Inferior parietal cortex (tissue), 1 donor: ENCODE results near the gene HPSE2.

Experiments used
- DNase-seq: peaks from one replicate; pipeline ENCODE4 v3.0.0-alpha.2; 2016; ENCODE audit errors: extremely low spot score

HPSE2 gene

DNA sequence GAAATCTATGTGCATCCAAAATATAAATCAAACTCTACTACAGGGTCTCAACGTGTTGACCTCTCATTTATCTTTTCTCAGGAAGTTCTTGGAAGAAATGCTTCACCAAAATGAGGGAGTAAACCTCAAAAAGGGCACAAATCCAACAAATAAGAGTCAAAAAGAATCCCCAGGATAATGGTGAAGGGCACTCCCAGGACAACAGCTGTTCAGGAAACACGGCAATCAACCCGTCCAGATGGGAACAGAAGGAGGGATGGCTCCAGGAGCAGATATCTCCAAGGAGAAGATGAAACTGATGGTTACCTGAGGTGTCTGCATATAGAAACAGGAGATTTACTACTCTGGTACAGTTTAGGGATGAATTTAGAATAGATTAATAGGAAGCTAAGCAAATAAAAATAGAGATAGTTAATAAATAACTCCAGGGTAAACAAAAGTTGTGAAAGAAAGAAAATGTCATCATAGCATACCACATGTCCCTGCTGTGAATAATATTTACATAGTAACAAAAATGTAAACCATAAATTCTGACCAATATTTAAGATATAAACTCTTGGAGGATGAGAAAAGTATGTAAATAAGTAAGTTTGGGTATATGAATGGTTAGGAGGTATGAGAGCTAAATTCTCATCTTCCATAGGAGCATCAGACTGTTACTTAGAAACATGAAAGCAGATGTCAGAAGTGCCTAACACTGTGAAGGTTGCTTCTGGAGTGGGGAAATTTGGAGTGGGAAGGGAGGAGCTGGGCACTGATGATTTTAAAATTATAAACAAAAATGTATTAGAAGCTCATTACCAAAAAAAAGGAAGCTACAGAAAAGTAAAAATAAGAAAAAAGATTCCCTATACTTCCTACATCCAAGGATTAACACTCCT, 551.4 kb downstream of the HPSE2 start:
- DNase-seq = no peak

DNA sequence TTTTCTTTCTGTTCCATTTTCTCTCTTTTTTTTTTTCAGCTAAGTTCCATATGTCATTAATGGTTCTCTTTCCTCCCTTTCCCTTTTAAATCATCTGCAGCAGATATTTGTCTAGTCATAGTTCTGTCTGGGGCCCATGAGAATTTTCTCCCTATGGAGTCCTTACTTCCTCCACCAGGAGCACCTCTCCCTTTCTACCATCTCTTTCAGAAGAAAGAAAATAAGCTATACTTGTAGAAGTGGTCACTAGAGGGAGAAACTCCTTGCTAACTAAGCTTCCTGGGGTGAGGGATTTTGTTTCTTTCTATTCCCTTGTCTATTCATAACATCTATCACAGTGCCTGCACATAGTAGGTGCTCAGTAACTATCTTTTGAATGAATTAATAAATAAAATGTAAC, 558.8 kb downstream of the HPSE2 start:
- DNase-seq = no peak

DNA sequence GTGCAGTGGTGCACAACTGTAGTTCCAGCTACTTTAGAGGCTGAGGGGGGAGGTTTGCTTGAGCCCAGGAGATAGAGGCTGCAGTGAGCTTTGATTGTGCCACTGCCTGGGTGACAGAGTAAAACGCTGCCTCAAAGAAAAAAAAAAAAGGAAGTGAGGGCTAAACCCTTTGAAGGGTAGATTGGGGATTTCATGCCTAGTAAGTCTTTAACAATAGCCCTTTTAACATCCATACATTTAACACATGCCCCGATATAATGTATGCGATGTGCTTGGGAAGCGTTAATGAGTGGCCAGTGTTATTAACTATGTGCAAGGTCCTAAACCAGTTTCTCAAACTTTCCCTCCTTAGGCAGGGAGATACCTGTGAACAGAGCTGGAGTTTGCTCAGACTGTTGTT, 559.8 kb downstream of the HPSE2 start:
- DNase-seq = no peak

DNA sequence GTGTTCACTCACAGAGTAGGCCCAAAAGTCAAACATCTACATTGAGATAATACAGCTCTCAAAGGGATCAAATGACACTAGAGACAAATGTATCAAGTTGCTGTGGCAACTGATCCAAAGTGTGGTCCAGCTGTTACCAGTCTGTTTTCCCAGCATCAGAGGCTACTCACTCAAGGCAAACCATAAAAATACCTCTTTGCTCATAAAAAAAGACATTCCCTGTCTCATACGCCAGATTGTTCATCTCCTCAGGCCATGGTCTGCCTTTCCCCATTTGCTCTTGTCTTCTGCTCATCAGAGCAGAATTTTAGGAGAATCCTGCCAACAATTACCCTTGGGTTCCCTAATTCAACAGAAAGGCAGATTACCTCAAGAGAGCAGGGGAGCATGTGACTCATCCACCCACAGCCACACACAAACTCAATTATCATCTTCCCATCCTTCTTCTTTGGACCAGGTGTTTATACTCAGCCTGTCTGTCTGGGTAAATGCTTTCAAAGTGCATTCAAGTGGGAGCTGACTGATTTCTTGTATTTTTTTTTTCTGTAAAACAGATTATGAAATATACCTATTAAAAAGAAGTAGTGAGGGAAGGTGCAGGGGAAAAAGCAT, 562.4 kb downstream of the HPSE2 start:
- DNase-seq = no peak

DNA sequence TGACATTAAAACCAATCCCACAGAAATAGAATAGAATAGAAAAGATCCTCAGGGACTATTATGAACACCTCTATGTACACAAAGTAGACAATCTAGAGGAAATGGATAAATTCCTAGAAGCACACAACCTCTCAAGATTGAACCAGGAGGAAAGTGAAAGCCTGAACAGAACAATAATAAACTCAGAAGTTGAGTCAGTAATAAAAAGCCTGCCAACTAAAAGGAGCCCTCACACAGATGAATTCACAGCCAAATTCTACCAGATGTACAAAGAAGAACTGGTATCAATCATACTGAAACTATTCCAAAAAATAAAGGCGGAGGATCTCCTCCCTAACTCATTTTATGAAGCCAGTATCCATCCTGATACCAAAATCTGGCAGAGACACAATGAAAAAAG, 568.6 kb downstream of the HPSE2 start:
- no peak for DNase-seq

DNA sequence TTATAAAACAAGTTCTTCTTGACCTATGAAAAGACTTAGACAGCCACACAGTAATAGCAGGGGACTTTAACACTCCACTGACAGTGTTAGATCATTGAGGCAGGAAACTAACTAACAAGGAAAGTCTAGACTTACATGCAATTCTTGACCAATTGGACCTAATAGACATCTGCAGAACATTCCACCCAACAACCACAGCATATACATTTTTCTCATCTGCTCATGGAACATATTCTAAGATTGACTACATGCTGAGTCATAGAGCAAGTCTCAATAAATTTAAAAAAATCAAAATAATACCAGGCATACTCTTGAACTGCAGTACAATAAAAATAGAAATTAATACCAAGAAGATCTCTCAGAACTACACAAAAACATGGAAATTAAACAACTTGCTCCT, 569.4 kb downstream of the HPSE2 start:
- DNase-seq = no peak

DNA sequence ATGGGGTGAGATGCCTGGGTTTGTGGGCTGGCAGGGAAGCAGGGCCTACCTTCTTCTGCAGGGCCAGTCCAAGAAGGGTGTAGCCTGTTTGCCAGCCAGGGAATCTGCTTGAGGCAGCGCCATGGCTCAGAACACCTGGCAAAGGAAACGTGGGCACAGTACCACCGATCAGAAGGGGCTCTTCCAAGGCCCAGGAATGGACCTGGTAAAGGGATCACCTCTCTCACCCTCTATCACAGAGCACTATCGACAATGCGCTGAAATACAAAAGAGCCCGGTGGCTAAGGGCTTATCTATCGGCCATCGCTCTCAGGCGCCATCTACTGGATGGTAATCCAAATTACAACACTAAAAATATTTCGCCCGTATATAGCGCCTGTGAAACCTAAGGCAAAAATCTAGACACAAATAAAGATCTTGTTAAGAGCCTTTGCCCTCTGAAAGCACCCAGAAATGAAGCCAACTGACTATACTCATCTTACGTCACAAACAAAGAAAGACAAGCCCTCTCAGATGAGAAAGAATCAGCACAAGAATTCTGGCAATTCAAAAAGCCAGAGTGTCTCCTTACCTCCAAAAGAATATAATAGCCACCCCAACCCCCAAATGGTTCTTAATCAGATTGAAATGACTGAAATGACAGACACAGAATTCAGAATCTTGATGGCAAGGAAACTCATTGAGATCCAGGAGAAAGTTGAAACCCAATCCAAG, 571.2 kb downstream of the HPSE2 start:
- DNase-seq = no peak

DNA sequence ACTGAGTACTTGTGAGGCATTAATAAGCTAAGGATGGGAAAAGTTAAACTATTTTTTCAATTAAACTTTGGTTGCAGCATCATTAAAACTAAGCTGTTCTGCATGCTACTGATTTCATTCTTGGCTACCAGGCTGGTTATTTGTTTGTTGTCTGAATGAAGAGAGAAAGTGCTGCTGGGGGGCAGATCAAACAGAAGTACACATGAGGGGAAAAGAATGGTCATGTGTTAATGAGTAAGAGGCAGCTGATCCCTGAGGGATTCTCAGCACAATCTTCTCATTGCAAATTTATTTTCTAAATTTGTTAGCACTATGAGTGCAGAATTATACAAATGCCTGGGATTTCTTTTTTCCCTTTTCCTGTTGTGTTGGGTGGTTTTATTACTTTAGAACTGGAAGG, 575.7 kb downstream of the HPSE2 start:
- DNase-seq = no peak

DNA sequence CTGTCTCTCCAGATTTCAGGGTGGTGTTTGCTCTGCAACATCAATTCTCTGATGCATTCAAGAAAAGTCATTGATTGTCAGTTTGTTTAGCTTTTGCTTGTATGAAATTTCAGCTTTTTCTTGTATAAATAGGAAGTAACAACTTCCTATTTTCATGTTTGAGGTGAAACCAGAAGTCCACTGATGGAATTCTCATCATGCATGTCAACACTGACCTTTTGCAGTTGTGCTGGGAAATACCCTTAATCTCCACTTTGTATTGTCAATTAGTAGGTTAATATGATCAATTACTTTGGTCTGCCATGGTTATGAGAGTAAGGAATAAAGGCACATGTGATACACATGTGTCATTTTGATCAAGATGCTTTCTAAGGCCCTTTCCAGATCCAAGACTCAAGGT, 580.2 kb downstream of the HPSE2 start:
- DNase-seq = no peak

DNA sequence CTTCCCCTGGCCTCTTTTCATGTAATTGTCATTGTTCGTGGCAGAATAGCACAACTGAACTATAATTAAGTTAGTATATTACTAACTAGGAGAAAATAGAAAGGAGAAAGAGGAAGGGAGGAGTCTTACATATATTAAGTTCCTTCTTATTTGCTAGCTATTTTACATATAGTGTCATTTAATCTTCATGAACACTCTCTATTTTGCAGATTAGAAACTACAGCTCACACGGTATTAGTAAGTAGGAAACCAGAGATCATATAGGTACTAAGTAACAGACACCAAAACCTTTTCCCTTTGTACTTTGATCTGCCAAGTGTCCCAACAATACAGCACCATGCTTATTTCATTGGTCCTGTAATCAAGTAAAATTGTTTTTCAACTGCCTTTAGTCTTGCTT, 586.5 kb downstream of the HPSE2 start:
- DNase-seq = no peak

DNA sequence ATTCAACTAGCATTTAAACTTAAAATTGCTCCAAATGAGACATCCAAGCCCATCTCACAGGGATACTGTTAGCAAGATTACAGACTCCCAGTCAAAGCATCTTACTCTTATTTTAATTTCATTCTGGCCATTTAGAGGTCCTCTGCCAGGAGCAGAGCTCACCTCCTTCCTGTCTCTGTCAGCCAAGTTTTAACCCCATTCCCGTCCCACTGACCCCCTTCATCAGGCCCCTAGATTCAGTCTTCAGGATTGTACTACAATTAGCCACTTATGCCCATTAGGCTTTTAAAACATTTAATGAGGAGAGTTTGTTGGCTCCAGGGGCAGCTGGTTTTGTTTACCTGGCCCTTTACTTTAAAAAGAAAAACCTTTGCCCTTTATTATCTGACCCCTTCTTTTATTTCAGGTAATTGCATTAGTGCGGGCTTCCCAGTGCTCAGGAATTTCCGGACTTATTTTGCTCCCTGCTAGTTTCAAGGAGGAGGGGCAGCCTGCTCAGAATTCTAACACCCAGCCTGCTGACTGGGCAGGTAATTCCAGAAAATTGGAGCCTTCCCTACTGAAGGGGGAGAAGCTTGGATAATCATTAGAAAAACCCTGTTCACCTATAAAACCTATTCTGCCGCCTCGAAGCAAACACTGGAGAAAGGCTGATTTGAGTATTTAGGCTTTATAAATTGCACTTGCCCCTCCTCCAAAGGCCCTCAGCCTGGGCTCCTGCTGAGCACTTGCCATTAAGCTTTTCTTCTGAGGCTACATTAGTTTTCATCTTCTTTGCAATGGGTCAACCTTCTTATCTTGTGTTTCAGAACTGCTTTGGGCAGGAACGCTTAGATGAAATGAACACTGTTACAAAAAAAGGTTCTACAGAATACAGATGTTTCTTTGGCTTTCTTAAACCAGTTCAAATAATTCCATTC, 588.4 kb downstream of the HPSE2 start:
- DNase-seq = no peak

DNA sequence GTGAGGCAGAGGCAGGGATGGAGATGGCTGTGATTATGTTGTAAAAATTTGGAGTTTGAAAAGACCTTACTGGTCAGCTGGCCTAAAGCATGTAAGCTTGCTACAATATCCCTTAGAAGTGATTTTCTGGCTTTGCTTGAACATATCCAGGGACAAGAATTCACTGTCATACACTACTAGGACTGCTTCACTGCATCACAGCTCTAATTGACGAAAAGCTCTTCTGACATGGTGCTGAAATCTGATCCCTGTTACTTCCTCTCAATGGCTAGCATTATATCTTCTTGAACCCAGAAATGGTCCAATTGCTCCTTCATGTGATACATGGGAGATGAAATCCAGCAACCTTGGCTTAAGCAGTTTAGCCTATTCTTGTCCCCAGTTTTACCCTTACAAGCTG, 591.2 kb downstream of the HPSE2 start:
- DNase-seq = no peak

DNA sequence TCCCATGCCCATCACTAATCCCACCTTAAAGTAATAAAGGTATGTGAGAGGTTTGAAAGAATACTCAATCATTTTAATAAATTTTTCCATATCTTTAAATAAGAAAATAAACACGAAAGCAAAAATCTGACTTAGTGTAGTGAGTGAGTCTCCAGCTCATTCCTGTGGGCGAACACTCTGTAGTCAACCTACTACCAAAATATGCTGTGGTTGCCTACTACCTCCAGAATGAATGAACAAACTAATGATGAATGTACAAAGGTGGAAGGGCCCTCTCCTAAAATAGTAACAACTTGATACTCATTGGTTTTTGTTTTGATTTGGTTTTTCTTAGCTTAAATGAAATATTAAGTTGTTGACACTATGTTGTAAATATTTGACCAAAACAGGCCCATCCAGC, 593.4 kb downstream of the HPSE2 start:
- DNase-seq = no peak

DNA sequence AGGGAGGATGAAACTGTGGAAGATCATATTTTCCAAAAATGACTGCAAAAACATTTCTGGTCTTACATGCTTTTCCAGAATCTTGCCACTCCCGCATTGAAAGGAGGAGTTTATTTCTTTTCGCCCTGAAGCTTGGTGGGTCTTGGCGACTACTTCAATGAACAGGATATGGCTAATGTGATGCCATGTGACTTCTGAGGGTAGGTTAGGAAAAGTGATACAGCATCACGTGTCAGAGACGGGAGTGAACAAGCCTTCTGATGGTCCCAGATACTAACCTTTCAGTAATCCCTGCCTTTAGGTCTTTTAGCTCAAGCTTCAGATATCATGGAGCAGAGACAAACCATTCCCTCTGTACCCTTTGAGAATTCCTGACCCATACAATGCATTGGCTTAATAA, 596.7 kb downstream of the HPSE2 start:
- DNase-seq = no peak

DNA sequence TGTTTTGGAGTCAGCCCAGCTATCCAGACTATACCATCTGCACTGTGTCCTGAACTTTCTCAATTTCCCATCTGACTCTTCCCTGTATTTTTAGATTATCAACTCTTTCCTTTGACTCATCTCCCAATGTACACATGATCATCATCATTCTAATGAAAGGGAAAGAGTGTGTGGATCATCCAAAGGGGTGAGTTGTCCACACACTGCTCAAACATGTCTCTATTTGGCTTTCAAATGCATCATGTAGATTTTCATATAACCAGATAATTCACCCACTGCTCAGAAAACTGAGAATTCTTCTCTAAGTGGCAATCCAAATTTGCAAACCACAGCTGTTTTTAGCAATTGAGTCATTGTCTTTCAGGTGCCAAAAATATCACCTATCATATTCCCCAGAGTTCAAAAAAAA, 598.7 kb downstream of the HPSE2 start:
- no peak for DNase-seq

DNA sequence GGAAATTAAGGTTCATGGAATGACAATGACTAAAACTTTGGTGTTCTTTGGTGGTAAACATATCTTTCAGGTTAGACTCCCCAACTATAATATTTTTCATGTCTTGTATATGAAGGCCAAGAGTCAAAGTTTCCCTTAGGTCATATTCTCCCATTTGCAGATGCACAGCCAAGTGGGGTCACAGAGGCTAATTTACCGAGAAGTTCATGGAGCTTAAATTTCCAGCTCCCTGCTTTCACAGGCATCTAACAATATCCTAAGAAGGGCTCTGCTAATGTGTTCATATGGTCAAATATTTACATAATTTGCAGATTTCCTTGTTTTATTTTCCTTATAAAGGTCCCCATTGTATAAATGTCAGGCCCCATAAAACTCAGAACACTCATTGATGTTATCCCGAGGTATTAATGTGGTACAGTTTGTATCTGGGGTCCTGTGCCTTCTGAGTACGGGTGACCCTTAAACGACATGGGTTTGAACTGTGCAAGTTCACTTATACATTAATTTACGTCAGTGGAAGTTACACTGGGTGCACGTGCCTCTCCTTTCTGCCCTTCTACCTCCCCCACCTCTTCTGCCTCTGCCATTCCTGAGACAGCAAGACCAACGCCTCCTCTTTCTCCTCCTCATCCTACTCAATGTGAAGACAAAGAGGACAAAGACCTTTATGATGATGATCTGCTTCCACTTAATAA, 603.0 kb downstream of the HPSE2 start:
- no peak for DNase-seq

DNA sequence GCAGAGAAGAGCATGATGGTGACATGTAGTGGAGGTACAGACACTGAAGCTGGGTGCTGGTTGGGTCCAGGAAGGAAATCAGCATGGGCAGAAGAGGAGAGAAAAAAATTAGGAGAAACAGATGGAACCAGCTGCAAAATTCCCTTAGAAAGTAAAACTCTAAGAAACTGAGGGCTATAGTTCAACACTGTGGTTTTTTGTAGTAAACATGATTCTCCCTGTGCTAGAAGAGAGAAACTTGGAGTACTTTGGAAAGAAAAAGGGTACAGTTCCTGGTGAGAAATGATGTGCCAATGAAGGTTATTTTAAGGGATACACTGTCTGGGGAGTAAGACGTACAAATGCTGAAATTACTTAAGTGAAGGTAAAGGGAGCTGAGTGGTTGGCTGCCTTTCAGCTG, 607.4 kb downstream of the HPSE2 start:
- DNase-seq = no peak

DNA sequence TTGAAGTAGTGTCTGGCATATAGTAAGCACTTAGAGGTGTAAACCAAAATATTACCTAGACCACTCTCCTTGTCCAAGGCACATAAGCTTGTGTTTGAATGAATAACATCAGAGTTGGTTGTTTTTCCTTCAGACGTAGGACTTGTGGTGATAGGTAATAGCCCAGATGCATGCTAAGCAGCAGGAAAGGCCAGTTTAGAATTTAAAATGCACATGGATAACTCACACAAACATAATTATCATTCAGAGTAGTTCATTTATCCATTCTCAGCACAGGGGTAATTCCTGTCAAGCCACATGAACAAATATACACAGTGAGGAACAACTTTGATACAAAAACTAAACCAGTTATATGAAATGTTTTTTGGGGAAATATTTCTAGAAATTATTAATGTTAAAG, 607.9 kb downstream of the HPSE2 start:
- DNase-seq = no peak

DNA sequence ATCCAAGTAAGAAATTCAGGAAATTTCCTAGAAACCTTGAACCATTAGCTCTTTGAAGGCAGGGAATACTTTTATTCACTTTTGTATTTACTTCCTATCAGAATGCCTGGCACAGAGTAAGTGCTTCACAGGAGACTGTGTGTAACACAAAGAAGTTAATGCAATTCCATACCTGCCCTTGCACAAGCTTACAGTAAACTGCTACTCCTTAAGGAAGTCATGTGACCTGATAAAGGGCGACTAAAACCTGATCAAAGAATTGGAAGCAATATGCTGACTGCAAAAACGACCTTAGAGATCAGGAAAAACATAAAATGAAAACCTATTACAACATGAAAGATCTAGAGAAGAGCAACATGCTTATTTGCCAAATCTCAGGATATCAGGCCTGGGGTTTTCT, 610.7 kb downstream of the HPSE2 start:
- DNase-seq = no peak

DNA sequence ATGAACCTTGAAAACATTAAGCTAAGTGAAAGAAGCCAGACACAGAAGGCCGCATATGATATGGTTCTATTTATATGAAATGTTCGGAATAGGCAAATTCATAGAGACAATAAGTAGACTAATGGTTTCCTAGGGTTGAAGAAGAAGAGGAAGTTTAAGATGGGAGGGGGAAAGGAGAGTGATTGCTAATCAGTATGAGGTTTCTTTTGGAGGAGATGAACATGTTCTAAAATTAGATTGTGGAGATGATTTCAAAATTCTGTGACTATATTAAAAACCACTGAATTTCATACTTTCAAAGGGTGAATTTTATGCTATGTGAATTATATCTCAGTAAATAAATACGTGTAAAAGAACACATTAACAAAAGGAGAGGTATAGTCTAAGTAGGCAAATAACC, 612.5 kb downstream of the HPSE2 start:
- DNase-seq = no peak

DNA sequence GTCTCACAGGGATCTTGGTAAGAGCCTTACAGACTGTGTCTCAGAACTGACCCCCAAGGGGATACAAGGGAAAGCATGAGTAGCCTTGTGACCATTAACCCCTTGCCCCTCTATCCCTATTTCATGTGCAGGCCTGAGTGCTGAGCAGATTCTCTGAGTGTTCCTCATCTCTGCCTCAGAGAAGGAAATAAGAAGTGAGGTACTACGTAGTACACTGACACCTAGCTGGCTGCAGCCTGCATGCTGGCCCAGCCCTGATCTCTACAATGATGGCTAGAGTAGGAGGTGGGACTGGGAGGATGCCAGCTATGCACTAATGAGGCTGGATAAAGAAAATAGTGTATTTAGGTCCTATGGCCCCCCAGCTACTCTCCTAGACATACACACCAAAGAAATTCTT, 614.0 kb downstream of the HPSE2 start:
- no peak for DNase-seq
